HG03108 (cell line): ENCODE results near the gene GPI.

ENCODE experiments used
- ATAC-seq: cut with Tn5 transposase; IDR thresholded peaks from one replicate; pipeline ENCODE4 v1.9.1; 2021; ENCODE audit warnings: moderate library complexity; ENCODE audit not compliant: unreplicated experiment

The GPI gene

DNA sequence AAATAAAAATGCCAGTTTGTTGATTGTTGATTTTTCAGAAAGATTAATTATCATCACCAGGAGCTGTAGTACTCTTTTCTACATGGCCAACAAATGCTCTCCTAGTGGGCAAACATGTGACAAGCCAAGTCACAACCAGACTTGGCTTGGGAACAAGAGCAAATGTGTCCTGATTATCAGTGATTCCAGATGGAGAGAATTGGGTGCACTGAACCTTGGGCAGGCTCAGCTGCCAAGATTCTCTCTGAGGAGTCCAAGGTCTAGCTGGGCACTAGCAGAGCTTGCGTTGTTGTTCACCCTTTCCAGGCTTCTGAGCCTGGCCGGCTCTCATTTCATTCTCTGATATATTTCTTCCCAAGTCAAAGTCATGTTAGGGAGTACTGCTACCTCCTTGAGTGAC lies 27.3 kb upstream of the GPI start:
- no peak for ATAC-seq

- no peak for ATAC-seq
Observed at GRCh38 chr19:34341935-34342680, 22.9 kb upstream of the GPI start.

DNA sequence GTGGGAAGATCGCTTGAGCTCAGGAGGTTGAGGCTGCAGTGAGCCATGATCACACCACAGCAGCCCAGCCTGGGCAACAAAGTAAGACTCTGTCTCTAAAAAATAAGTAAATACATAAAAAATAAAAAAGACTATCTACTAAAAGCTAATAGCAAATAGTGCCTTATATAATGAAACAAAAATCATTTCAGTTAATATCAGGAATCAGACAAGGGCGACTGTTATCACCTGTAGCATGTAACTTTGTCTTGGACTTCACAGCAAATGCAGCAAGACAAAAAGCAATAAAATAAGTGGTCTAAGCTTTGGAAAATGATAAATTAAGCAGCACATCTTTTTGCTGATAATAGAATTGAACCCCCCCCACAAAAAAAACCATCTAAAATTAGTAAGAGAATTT lies 21.2 kb upstream of the GPI start:
- ATAC-seq, result no peak

DNA sequence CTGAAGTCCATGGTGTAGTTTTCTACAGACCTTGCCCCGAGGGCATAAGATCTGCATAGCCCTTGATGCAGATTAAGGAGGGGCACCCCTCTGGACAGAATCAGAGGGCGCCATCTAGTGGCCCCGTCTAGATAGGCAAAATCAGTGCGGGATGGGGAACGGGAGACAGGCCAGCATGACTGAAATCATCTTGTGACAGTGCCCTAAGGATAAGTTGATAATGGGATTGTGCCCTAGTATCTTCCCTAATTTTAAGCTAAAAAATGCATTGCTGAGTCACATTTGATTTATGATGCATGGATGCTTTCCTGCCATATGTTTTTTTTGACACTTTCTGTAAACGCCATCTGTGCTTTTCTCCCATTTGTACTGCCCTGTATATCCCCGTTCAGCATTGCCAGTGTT lies 19.0 kb upstream of the GPI start:
- ATAC-seq, result no peak

- no peak for ATAC-seq
Observed at GRCh38 chr19:34347561-34348165, 17.3 kb upstream of the GPI start.

DNA sequence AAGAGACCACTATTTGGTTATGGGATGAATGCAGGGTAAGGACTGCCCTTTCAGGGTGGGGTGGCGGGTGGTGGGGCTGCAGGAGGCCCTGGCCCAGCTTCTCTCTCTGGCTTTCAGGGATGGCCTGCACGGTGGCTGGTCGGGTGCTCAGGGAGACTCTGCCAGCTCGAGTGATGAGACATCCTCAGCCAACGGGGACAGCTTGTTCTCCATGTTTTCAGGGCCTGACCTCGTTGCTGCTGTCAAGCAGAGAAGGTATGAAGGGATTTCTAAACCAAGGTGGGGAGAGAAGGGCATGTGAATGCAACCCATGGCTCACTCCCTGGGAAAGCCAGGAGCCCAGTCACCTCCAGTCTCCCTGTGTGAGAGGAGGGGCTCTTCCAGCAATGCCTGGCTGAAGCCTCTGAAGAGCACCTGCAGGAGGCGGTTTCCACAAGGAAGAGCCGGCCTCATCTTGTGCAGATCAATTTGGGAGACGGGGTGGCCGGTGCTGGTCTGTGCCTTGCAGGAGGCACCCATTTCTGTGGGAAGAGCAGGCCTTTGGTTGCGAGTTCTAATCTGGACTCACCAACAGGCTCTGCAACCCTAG lies 16.0 kb upstream of the GPI start:
- no peak for ATAC-seq

DNA sequence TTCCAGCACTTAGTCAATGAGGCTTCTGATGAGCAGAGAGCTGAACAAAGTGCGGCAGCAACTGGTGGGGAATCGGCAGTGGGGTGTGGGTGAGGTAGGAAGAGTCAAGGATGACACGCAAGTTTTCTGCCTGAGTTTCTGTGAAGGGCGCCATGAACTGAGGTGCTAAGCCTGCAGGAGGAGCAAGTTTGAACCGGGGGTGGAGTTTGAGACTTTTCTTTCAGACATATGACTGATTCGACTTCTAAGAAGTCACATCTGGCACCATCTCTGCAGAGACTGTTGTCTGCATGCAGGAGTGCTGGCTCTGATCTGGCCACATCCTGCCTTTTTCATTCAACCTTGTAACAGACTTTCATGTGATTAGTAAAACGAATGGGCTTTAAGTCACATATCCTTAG lies 14.8 kb upstream of the GPI start:
- no peak for ATAC-seq

- ATAC-seq, result peak; percentile 65
Observed at GRCh38 chr19:34351382-34351826, 13.6 kb upstream of the GPI start.

GRCh38 chr19:34353546-34353945 lies 11.4 kb upstream of the GPI start:
- no peak for ATAC-seq

DNA sequence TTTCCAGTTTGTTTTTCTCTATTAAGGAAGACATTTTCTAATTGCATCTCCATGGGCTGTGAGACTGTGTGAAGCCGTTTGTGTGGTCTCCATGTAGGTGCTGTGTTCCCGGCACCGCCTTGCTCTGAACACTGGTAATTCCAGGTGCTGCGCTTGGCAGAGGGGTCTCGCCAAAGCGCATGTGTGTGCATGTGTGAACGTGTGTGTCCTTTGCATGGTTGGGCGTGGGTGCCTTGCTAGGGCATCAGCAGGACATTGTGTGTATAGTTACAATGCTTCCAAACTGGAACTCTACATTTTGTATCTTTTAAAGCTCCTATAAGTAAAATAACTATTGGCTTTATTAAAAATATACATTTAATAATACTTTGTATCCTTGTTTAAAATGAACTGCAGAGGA lies 9.8 kb upstream of the GPI start:
- no peak for ATAC-seq

DNA sequence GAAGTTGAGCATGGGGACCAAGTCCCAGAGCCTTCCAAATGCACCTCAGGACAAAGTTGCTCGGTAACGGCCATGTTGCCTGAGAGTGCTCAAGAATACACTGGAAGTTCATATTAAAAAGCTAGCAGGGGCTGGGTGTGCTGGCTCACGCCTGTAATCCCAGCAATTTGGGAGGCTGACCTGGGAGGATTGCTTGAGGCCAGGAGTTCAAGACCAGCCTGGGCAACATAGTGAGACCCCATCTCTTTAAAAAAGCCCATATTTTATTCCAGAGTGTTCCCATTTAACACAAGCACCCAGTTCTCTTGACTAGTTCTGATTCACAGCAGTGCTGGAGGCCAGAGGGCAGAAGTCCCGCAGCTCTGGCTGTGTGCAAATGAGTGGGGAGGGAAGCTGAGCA lies 8.1 kb upstream of the GPI start:
- ATAC-seq, result no peak

- no peak for ATAC-seq
Observed at GRCh38 chr19:34357431-34357830, 7.6 kb upstream of the GPI start.

- peak; percentile 83 for ATAC-seq
Observed at GRCh38 chr19:34359140-34359953, 5.6 kb upstream of the GPI start.

DNA sequence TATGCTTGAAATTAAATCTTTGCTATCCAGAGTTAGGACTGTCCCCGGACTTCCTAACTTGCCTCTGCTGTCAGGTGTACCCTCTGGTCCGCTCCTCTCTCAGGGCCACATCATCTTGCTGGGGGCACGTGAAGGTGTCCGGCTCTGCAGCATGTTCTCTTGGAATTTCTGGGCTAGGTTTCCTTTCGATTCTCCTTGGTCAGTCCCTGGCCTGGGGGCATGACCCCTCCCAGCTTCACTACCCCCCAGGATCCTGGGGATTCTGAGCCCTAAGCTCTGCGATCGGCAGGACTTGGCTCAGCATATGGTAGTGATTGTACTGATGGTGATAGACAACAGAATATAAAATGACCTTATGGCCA lies 5.1 kb upstream of the GPI start:
- no peak for ATAC-seq

DNA sequence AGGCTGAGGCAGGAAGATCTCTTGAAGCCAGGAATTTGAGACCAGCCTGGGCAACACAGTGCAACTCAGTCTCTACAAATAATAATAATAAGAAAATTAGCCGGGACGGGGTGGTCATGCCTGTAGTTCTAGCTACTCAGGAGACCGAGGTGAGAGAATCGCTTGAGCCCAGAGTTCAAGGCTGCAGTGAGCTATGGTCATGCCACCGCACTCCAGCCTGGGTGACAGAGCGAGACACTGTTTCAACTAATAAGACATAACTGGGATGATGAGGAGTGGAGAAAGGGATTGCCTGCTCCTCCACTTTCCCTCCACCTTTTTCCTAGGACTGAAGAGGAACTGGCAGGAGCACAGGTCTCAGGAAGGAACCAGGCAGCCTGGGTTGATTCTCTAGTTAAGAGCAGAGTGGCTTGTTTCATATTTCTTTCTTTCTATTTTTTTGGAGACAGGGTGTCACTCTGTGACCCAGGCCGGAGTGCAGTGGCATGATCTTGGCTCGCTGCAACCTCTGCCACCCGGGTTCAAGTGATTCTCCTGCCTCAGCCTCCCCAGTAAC lies 4.6 kb upstream of the GPI start:
- ATAC-seq, result no peak

DNA sequence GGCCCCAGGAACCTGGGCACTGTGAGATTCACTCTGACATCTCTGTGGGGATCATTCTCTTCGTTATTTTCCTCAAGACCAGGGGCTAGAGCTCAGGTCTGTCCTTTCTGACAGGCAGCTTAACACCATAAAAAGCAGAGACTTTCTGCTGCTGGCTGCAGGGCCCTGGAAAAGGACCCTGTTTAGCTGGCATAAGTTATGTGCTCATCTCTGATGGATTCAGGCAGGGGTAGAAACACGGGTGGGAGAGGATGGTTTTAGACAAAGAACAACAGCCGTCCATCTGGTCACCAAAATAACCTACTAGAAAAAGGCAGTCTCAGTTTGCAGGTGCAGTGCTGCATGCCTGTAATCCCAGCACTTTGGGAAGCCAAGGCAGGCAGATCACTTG lies 2.3 kb upstream of the GPI start:
- ATAC-seq, result no peak

GRCh38 chr19:34363094-34363493 lies 1.9 kb upstream of the GPI start:
- no peak for ATAC-seq

- ATAC-seq, result no peak
Observed at GRCh38 chr19:34363930-34364329, 1.1 kb upstream of the GPI start.

GRCh38 chr19:34364462-34364829 lies 550 bp upstream of the GPI start:
- no peak for ATAC-seq

DNA sequence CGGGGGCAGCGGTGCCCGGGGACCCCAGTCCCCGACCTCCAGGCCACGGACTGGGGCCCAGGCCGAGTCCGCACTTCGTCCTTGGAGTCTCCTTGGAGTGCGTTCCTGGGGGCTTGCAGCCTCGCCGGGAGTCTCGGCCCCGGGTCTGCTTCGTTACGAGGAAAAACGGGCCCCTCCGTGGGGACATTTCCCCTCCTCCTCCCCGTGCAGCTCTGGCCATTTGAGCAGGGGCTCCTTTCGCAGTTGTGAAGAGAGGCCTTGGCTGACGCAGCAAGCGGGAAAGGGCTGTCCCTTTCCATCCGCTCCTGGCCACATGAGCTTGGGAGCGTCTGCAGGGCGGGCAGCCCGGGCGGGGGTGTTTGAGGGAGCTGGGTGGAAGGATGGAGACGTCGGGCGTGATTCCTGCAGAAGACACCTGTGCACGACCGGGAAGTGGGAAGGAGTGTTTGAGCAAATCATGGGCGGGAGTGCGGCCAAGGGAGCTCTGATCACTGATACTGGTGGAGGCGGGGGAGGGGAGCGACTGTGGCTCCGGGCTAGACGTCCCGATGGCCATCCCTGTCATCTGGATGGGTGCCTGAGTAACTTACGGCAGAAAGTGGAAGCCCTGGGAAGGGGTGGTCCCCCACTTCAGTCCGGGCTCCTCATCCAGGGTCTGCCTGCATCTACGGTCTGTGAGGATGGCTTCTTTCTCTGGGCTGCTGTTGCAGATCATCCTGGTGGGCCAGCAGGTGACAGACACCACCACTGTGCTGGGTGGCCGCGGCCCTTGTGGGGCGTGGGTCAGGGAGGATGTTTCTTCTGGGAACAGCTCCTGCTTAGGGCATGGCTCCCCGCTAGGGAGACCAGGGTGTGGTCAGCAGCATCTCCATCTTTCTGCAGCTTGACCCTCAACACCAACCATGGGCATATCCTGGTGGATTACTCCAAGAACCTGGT lies 736 bp downstream of the GPI start:
- ATAC-seq, result no peak
